Psoas muscle (tissue), 8 donors: ENCODE measurements around the gene CRIP1. TPM values are rescaled to one million over a fixed set of nuclear protein-coding genes. Genes with fewer than 3 reads are reported as not detected.

Experiments used
- ATAC-seq, 4 donors: fragments of 200-7000 bp; cut with Tn5 transposase; one replicate each; pipeline ENCODE4 v1.9.1; 2020; ENCODE audit warnings: moderate library complexity in 3 of 4, mild to moderate bottlenecking in 2 of 4
- DNase-seq, 2 donors: peaks; one replicate each; pipeline ENCODE4 v3.0.0-alpha.2; 2020
- H3K27ac ChIP-seq: fragments of 200-600 bp; one replicate; pipeline ENCODE4 v1.8.0; 2022
- H3K27me3 ChIP-seq, 3 donors: fragments of 200-600 bp in 1 of 3; one replicate each; pipeline versions ENCODE4 v1.6.1 to v1.8.0; 2013 to 2022; ENCODE audit warnings: low read length in 2 of 3, mild to moderate bottlenecking in 2 of 3, moderate library complexity in 1 of 3; ENCODE audit not compliant: insufficient read depth in 3 of 3
- H3K36me3 ChIP-seq, 2 donors: fragments of 200-600 bp in 1 of 2; one replicate each; pipeline versions ENCODE4 v1.6.1 to v1.8.0; 2013 to 2022; ENCODE audit warnings: low read depth in 1 of 2, mild to moderate bottlenecking in 1 of 2, moderate library complexity in 1 of 2; ENCODE audit not compliant: insufficient read depth in 1 of 2
- H3K4me1 ChIP-seq: fragments of 200-600 bp; one replicate; pipeline ENCODE4 v1.8.0; 2022
- H3K4me3 ChIP-seq: fragments of 200-600 bp; one replicate; pipeline ENCODE4 v1.8.0; 2022; ENCODE audit warnings: mild to moderate bottlenecking
- H3K9me3 ChIP-seq: fragments of 200-600 bp; one replicate; pipeline ENCODE4 v1.8.0; 2022
- WGBS, 3 donors: extraction: QIAGEN DNeasy Blood & Tissue Kit; methylation state at CpG; one replicate each; pipeline versions ENCODE4 v1.1.6 to v1.1.7; 2013; 5-methylcytosine and 5-hydroxymethylcytosine counted together
- intact Hi-C, 2 donors: fragments of 100-400 bp; cut with DNase I; formaldehyde crosslinking; loops; one replicate each; pipeline versions ENCODE4 v1.11.0 to v1.14.2; 2022
- polyA plus RNA-seq, 3 donors: library from polyadenylated mRNA; stranded (reverse); fragments of 200-250 nt; gene quantifications; one replicate each; pipeline ENCODE4 v1.2.3, GENCODE V29; 2013
- total RNA-seq, 4 donors: library from RNA; stranded (reverse); fragmentation: NEBNext Ultra II Directional in 2 of 4; extraction: Animal tissue kit (Norgen Biotek cat#: 25700) in 2 of 4; gene quantifications; one replicate each; pipeline versions ENCODE4 v1.2.1 to v1.2.4, GENCODE V29; 2021 to 2023
- TF ChIP-seq, protein P1 (sequence below): fragments of 200-600 bp; IDR thresholded peaks from one replicate; pipeline ENCODE4 v1.8.0; 2022; ENCODE audit warnings: antibody characterized with exemption
- donor health status: healthy with polysubstance abuse.
- donor health status: DM: no; HTN: no; CAD: no; lungs with moderate emphysema.
- donor health status: Bipolar disorder and iron deficiency.
- donor health status: healthy.
- donor health status: DM: yes; HTN: yes; CAD: no.
- donor health status: DM: no; HTN: no; CAD: no.
- donor health status: DM: no; HTN: no; CAD: no.
- donor health status: DM: yes; HTN: yes; CAD: no.

The CRIP1 gene
- total and polyA plus RNA-seq, 7 donors, result 11.5 to 27.2 (median 17.5) TPM

DNA sequence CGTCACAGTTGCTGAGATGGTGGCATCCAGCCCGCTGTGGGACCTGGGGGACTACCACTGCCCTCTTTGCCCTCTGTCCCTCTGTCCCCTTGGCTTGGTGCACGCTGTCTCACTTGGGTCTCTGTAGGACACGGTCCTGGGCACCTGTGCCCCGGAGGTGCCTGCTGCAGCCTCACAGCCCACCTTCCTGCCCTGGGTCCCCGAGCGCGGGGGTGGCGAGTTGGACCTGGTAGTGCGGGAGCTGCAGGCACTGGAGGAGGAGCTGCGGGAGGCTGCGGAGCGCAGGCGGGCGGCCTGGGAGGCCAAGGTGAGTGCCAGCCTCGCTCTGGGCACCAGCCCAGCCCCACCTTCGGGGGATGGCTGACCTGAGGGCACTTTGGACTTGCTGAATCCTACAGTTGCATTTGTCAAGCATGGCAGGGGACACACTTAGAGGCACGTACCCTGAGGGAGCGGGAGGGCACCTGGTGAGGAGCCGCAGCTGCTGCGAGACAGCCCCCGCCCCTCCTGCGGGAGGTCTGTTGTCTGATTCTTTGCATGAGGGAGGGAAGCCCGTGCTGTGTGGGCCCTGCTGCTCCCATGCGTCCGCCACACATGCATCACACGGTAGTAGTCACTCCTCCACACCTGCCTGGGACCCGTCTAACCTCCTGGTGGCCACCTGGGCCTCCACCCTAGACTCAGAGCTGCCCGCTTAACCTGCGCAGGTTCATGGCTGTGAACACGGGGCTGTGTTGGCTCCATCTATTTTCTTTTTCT is 11.2 kb downstream of the CRIP1 start:
- intact Hi-C loops, result loop anchor here in 1 of 2 donors (10.0 kb wide), 1 partner anchor 813 kb away; the partner anchor contains the start of gene INF2
- peaks cover 13% of the 10 kb centered on the region for H3K4me1 ChIP-seq
- 92 to 94% (median 92%) methylated on average over 30 to 31 of the region's 31 CpGs for WGBS, 3 donors
- no peak for ATAC-seq
- H3K36me3 ChIP-seq, result no peaks in the 10 kb centered on the region
- no peaks in the 10 kb centered on the region for H3K9me3 ChIP-seq
- TF ChIP-seq, protein P1, sequence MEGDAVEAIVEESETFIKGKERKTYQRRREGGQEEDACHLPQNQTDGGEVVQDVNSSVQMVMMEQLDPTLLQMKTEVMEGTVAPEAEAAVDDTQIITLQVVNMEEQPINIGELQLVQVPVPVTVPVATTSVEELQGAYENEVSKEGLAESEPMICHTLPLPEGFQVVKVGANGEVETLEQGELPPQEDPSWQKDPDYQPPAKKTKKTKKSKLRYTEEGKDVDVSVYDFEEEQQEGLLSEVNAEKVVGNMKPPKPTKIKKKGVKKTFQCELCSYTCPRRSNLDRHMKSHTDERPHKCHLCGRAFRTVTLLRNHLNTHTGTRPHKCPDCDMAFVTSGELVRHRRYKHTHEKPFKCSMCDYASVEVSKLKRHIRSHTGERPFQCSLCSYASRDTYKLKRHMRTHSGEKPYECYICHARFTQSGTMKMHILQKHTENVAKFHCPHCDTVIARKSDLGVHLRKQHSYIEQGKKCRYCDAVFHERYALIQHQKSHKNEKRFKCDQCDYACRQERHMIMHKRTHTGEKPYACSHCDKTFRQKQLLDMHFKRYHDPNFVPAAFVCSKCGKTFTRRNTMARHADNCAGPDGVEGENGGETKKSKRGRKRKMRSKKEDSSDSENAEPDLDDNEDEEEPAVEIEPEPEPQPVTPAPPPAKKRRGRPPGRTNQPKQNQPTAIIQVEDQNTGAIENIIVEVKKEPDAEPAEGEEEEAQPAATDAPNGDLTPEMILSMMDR, result no peak
- DNase-seq, result peak; percentile 15 to 52
- no peak overlapping the region for H3K4me3 ChIP-seq
- H3K27ac ChIP-seq, result no peak overlapping the region
- H3K27me3 ChIP-seq, result no peaks in the 10 kb centered on the region

DNA sequence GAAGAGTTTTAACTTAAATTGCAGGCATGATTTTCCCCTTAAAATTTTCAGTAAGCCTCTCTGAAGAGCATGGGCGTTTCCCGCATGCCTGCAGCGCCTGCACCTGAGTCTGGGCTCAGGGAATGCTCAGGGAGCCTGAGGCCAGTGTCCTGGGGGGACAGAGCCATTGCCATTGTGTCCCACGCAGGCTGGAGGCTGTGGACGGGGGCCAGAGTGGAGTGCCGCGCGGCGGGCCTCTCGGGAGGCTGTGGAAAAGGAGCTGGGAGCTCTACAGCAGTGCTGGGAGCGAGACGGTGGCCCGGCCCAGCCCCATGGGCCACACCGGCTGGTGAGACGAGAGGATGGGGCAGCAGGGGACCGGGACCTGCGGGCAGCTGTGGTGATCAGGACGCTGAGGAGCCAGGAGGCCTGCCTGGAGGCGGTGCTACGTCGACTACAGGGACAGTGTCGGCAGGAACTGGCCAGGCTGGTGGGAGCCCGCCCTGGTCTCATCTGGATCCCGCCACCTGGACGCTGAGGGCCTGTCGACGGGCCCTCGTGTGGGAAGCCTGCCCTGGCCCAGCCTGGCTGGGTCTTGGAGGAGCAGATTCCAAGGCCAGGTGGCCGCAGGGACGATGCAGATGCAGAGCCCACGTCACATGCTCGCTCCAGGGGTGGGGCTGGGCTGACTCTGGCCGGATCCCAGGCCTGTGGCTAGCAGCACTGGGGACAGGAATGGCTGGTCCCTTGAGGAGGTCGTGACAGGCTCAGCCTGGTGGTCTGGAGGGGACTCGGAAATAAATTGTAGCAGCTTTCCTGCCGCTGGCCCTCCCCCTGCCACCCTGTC is 12.0 kb downstream of the CRIP1 start:
- peak in 1 of 2 donors; percentile 42 for DNase-seq
- no peak for ATAC-seq
- no peaks in the 10 kb centered on the region for H3K27me3 ChIP-seq
- H3K9me3 ChIP-seq, result no peaks in the 10 kb centered on the region
- peaks cover 13% of the 10 kb centered on the region for H3K4me1 ChIP-seq
- intact Hi-C loops, result loop anchor here in 1 of 2 donors (10.0 kb wide), 1 partner anchor 814 kb away; the partner anchor contains the start of gene INF2
- WGBS, 3 donors, result 74 to 83% (median 79%) methylated on average over 34 to 36 of the region's 36 CpGs
- TF ChIP-seq, protein P1, result no peak
- no peak overlapping the region for H3K27ac ChIP-seq
- no peaks in the 10 kb centered on the region for H3K36me3 ChIP-seq
- no peak overlapping the region for H3K4me3 ChIP-seq

DNA sequence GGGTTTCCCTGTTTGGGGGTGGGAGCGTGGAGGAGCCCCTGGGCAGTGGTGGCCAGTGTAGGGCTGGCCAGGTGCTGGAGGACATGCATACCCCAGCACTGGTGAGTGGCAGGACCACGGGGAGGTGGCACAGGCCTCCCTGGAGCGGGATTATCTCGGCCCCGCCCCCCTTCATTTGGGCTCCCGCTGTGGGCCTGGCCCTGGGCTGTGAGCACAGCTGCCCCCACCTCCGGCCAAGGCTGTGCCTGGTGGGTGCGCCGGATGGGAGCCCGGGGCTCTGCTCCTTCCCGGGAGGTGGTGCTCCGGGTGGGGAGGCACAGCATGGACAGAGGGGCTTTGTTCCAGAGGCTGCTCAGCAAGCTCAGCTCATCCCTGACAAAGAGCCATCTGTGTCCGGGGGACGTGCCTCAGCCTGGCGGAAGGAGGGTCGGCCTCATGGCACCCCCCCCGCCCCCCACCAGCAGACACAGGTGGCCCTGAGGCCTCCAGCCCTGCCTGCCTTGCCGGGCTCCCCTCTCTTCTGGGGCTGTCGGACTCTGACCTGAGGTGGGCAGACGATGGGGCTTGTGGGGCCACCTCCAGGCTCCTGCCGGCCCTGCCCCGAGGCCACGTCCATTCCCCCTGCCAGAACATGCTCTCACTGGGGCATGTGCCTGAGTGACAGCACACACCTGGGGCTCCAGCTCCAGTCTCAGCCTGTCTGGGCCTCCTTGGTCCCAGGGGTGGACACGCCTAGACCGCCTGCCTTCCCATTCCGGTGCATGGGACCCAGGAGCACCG is 12.8 kb downstream of the CRIP1 start:
- H3K27me3 ChIP-seq, result no peaks in the 10 kb centered on the region
- no peaks in the 10 kb centered on the region for H3K9me3 ChIP-seq
- TF ChIP-seq, protein P1, result no peak
- no peak overlapping the region for H3K27ac ChIP-seq
- WGBS, 3 donors, result 64 to 75% (median 68%) methylated on average over 16 to 27 of the region's 27 CpGs
- no peak overlapping the region for H3K4me3 ChIP-seq
- intact Hi-C loops, result loop anchor here in 1 of 2 donors (10.0 kb wide), 1 partner anchor 815 kb away; the partner anchor contains the start of gene INF2
- no peaks in the 10 kb centered on the region for H3K36me3 ChIP-seq
- no peak for ATAC-seq
- H3K4me1 ChIP-seq, result peaks cover 13% of the 10 kb centered on the region
- peak in 1 of 2 donors; percentile 48 for DNase-seq

DNA sequence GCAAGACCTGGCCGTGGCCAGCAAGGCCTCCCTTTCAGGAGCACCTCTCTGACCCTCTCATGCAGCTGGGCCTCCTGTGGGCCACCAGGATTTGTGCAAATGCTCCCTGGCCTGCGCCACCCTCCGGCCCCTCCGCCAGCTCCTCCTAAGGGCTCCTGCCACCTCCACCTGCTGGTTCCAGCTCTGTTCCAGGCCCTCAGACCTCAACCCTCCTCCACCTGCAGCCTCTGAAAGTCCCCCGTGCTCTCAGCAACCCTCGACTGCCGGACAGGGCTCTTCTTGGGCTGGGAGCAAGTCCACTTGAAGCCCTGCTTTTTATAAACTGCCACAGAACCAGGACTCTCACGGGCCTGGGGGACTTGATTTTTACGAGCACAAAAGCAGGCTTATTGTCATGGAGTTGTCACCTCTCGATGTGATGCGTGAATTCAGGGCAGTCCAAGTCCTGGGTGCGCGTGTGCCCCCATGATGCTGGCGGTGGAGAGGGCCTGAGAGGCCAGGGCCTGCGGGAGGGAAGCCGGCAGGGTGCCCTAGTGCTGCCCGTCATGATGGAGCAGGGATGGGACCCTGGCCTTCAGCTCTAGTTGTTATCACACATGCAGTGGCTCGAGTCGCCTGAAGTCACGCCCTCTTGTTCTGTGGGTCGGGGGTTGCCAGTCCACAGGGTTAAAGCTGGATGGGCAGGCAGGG is 13.5 kb downstream of the CRIP1 start:
- TF ChIP-seq, protein P1, result no peak
- ATAC-seq (no peak), DNase-seq (peak in 1 of 2 donors; percentile 47)
- WGBS, 3 donors, result 76 to 92% (median 88%) methylated on average over 17 to 21 of the region's 21 CpGs
- intact Hi-C loops, result no loop called here
- peaks cover 11% of the 10 kb centered on the region for H3K4me1 ChIP-seq
- no peak overlapping the region for H3K27ac ChIP-seq
- H3K9me3 ChIP-seq, result no peaks in the 10 kb centered on the region
- no peak overlapping the region for H3K4me3 ChIP-seq
- H3K27me3 ChIP-seq, result no peaks in the 10 kb centered on the region
- H3K36me3 ChIP-seq, result no peaks in the 10 kb centered on the region
